ENCODE results near the gene ZSCAN1.

ZSCAN1 gene

DNA sequence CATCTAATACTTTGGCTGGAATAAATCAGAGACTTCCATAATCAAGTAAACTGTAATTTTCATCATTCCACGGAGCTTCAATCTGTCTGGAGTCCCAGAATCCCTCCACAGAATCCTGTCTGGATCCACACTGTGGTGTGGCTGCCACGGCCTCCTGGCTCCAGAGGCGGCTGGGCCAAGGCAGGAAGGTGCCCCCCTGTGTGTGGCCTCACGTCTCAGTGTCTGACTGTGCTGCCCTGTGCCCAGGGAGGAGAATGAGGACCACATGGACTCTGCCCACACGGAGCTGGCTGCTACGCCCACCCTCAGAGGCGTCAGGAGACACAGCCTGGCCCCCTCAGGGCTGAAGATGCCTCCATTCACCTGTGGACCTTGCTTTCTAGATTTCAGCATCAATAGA lies 13.0 kb downstream of the ZSCAN1 start:
- DNase-seq (ENCODE audit: low read depth), result no peak
- TF ChIP-seq, protein P1, sequence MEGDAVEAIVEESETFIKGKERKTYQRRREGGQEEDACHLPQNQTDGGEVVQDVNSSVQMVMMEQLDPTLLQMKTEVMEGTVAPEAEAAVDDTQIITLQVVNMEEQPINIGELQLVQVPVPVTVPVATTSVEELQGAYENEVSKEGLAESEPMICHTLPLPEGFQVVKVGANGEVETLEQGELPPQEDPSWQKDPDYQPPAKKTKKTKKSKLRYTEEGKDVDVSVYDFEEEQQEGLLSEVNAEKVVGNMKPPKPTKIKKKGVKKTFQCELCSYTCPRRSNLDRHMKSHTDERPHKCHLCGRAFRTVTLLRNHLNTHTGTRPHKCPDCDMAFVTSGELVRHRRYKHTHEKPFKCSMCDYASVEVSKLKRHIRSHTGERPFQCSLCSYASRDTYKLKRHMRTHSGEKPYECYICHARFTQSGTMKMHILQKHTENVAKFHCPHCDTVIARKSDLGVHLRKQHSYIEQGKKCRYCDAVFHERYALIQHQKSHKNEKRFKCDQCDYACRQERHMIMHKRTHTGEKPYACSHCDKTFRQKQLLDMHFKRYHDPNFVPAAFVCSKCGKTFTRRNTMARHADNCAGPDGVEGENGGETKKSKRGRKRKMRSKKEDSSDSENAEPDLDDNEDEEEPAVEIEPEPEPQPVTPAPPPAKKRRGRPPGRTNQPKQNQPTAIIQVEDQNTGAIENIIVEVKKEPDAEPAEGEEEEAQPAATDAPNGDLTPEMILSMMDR (conservative IDR thresholded peaks at IDR 0.05; ENCODE audit: low read depth, low read length), result no peak
- no peak overlapping the region for H3K4me3 ChIP-seq (ENCODE audit: low read depth, low read length)

DNA sequence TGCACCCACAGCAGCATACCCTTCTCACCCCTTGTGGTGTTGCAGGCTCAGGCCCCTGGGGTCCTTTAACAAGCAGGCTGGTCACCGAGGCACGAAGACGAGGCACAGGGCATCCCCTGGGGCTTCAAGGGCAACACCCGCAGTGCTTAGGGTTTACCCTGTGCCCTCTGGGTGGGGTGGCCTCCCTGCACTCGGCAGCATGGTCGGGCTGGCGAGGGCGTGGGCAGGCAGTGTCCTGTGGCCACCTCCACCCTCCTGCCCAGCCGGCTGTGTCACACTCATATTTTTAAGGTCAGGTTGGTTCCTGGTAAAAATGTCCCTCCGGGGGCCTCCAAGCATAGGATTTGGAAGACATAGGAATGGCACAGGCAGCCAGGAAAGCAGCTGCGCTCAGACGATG lies 13.8 kb downstream of the ZSCAN1 start:
- H3K4me3 ChIP-seq (ENCODE audit: low read depth, low read length), result no peak overlapping the region
- TF ChIP-seq, protein P1 (conservative IDR thresholded peaks at IDR 0.05; ENCODE audit: low read depth, low read length), result no peak
- no peak for DNase-seq (ENCODE audit: low read depth)

DNA sequence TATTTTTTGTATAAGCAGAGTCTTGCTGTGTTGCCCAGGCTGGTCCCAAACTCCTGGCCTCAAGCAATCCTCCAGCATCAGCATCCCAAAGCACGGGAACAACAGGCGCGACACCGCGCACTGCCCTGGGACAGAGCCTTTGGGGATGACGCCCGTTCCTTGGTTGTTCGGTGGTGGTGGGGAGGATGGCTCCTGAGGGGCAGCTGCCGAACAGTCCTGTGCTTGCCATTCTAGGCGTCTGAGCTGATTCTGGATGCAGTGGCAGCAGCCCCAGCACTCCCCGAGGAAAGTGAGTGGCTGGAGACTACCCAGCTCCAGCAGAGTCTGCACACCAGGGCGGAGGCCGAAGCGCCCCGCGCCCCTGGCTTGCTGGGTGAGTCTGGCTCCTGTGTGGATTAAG lies 18.4 kb downstream of the ZSCAN1 start:
- TF ChIP-seq, protein P1 (conservative IDR thresholded peaks at IDR 0.05; ENCODE audit: low read depth, low read length), result no peak
- no peak for DNase-seq (ENCODE audit: low read depth)
- H3K4me3 ChIP-seq (ENCODE audit: low read depth, low read length), result no peak overlapping the region

DNA sequence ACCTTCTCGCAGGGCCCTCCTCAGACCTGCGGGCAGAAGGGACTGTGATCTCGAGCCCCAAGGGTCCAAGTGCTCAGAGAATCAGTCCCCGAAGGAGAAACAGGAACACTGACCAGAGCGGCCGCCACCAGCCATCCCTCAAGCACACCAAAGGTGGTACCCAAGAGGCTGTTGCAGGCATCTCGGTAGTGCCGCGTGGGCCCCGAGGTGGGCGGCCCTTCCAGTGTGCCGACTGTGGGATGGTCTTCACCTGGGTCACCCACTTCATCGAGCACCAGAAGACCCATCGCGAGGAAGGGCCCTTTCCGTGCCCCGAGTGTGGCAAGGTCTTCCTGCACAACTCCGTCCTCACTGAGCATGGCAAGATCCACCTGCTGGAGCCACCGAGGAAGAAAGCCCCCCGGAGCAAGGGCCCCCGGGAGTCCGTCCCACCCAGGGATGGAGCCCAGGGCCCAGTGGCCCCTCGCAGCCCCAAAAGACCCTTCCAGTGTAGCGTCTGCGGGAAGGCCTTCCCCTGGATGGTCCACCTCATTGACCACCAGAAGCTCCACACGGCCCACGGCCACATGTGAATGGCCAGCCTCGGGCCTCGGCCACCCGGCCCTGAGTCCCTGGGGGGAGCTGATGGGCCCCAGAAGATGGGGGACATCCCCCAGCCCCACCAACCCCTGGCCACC lies 19.8 kb downstream of the ZSCAN1 start:
- H3K4me3 ChIP-seq (ENCODE audit: low read depth, low read length), result no peak overlapping the region
- no peak for DNase-seq (ENCODE audit: low read depth)
- TF ChIP-seq, protein P1 (conservative IDR thresholded peaks at IDR 0.05; ENCODE audit: low read depth, low read length), result no peak

DNA sequence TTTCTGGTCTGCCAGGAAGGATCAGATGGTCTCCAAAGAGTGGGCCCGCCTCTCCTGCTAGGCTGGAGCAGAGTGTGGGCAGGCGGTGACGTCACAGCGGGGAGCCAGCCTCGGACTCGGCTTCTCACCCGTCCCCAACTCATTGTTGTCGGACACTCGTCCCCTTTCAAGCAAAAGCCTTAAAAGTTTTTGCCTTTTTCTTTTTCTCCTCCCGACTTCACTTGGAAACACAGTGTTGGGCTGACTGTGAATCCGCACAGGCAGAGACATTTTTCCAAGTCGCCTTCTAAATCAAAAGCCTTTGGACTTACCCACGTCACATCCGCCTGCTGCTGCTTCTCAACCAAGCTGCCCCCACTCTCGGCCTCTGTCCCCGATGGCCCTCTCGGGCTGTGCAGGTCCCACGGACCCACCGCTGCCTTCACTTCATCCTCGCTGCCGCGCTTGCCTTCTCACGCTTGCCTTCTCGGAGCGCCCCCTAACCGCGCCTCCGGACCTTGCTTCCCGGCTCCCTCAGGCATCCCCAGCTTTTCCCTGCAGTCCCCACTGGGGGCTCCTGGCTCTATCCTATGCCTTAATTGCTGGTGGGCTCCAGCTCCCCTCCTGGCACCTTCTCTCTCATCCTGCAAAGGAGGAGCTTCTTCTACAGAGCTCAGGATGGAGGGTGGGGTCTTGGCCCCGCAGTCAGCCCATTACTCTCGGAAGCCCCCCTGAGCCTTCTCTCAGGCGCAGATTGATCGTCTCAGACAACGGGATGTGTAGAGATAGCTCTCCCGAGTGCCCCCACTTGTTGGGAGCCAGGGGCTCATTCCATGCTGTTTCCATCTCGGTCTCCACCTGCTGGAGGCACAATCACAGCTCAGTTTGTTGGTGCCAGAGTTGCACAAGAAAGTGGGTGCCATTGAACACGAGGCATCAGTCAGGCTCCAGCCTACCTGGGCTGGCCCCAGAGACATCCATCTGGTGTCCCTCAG lies 21.4 kb downstream of the ZSCAN1 start:
- H3K4me3 ChIP-seq (ENCODE audit: low read depth, low read length), result peak overlapping the region; percentile 46
- peak; percentile 23 for DNase-seq (ENCODE audit: low read depth)
- TF ChIP-seq, protein P1 (conservative IDR thresholded peaks at IDR 0.05; ENCODE audit: low read depth, low read length), result peak; percentile 36

DNA sequence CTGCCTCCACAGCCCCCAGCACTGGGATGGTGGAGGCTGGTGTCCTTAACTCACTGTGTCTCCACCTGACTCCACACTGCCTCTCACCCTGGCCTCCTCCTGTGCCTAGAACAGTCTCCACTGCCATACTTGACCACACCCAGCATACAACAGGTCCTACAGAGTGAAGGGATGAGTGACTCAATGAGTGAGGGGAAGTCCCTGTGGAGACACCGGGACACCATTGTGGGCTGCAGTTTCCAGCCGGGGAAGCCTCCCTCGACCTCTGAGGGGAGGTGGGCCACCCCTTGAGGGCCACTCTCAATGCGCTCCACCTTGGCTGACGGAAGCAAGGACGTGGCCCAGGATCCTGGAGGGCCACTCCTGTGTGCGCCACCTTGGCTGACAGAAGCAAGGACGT lies 22.4 kb downstream of the ZSCAN1 start:
- TF ChIP-seq, protein P1 (conservative IDR thresholded peaks at IDR 0.05; ENCODE audit: low read depth, low read length), result no peak
- no peak for DNase-seq (ENCODE audit: low read depth)
- H3K4me3 ChIP-seq (ENCODE audit: low read depth, low read length), result no peak overlapping the region

All from choroid plexus epithelial cell (primary cell).